ENCODE measurements around the gene TMEM131L. TPM values are rescaled to one million over a fixed set of nuclear protein-coding genes. Genes with fewer than 3 reads are reported as not detected.

Gene TMEM131L
- total RNA-seq, 1 donor from 2014 or later = 15.0 TPM

DNA sequence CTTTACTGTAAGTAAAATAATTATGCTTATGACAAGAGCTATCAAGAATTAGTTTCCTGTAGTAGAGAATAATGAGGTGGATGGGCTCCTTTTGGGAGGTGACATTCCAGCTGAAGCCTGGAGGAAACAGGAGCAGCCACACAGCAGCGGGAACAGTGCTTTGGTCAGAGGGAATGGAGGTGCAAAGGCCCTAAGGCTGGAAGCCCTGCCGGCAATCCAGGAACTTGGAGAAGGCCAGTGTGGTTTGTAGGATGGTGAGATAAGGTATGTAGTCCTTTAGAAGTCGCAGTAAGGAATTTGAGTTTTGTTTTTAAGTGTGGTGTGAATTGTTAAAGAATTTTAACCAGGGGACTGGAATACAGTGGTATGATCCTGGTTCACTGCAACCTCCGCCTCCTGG, 8.1 kb downstream of the TMEM131L start:
- DNase-seq (ENCODE audit: low read depth in 2 of 2) = no peak

DNA sequence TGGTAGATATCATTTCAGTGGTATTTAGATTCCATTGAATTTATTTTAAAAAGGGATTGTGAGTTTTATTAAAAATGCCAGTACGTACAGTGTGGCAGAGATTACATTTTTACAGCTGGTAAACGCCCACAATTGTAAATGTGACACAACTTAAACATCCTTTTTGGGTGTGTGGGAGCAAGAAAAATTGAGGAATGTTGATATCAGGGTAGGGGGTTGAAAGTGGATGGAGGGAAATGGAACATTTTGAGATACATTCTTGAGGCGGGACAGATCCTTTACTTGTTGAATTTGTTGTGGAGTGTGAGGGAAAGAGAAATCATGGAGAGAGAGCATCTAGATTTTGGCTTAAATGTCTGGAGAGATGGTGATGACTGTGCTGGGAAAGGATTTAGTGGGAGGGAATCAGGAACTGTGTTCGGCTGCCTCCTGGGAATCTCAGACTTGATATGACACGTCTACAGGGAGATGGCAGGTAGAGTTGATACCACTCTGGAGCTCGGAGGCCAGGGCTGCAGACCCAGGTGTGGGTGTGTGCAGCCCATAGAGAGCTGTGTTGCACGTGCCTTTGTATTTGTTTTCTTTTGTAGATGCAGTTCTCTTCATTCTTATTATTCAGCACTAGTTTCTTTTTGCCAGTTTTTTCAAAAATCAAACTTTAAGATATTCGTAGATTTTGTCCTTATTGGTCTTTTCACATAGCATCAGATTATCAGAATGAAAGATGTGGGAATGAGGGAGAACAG, 10.8 kb downstream of the TMEM131L start:
- DNase-seq (ENCODE audit: low read depth in 2 of 2) = no peak

GRCh38 chr4:153479101-153479500, 12.9 kb downstream of the TMEM131L start:
- DNase-seq (ENCODE audit: low read depth in 2 of 2) = no peak

DNA sequence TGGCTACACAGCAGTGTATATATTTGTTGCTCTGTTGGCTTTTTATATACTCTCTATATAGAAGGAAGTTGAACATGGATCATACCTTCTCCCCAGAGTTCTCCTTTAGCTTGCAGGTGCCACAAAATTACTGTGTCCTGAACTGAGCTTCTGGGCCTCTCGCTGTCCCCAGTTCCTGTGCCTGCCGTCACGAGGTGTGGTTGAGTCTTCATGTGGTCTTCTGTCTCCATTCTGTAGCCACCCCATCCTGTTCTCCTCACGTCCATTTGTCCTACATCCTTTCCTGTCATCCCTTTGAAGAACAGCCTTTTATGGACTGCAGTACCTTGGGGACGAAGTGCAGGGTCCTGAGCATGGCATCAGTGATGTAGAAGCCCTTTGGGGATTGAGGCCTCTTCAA, 14.5 kb downstream of the TMEM131L start:
- no peak for DNase-seq (ENCODE audit: low read depth in 2 of 2)

DNA sequence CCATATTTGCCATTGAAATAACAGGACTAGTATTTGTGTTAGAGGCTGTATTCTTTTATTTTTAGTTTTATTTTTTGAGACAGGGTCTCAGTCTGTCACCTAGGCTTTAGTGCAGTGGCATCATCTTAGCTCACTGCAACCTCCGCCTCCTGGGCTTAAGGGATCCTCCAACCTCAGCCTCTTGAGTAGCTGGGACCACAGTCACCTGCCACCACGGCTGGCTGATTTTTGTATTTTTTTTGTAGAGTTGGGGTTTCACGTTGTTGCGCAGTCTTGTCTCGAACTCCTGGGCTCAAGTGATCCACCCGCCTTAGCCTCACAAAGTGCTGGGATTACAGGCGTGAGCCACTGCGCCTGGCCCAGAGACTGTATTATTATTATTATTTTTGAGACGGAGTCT, 15.3 kb downstream of the TMEM131L start:
- DNase-seq (ENCODE audit: low read depth in 2 of 2) = no peak

GRCh38 chr4:153483432-153484418, 17.6 kb downstream of the TMEM131L start:
- peak; percentile 39 to 51 for DNase-seq (ENCODE audit: low read depth in 2 of 2)

DNA sequence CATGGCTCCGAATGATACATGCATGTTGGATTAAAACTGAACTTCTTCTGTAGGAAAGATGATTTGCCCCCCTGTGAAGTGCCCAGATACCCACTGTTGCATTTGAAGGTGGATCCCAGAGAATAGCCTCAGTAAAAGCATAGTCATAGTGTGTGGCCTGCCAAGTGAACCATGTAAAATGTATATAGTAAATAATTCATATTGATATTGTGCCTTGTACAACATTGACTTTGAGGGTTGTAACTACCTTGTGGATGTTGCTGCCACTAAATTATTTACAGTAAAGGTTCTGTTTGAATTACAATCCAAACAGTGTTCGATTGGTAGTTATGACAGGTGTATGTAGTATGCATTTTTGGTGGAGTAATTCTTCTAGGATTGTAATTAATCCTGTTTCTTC, 19.2 kb downstream of the TMEM131L start:
- DNase-seq (ENCODE audit: low read depth in 2 of 2) = no peak

- DNase-seq (ENCODE audit: low read depth in 2 of 2) = no peak
Measured at GRCh38 chr4:153485860-153486259, 19.7 kb downstream of the TMEM131L start.

GRCh38 chr4:153486281-153487151, 20.4 kb downstream of the TMEM131L start:
- peak in 1 of 2 donors; percentile 83 for DNase-seq (ENCODE audit: low read depth in 2 of 2)

- peak in 1 of 2 donors; percentile 88 for DNase-seq (ENCODE audit: low read depth in 2 of 2)
Measured at GRCh38 chr4:153488006-153488891, 22.1 kb downstream of the TMEM131L start.

- peak; percentile 71 to 91 for DNase-seq (ENCODE audit: low read depth in 2 of 2)
Measured at GRCh38 chr4:153489856-153490558, 23.8 kb downstream of the TMEM131L start.

GRCh38 chr4:153490985-153491483, 24.9 kb downstream of the TMEM131L start:
- no peak for DNase-seq (ENCODE audit: low read depth in 2 of 2)

DNA sequence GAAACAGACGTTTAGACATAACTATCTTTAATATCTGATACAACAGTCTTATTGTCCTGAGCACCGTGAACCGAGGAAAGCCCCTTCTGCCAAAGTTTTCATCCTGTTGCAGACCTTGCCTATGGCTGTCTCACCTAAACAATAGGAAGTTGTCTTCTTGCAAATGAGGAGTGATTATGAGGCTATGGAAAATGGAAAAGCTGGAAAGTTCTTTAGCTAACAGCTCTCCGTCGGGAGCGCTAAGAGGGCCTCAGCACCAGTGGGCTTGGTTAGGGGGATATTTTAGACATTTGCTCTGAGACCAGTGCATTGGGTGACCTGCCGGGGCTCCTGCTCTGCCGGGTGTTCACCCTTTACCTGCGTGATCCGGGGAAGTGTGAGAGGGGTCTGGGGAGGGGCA, 28.4 kb downstream of the TMEM131L start:
- DNase-seq (ENCODE audit: low read depth in 2 of 2) = peak in 1 of 2 donors; percentile 37

GRCh38 chr4:153495480-153496193, 29.5 kb downstream of the TMEM131L start:
- no peak for DNase-seq (ENCODE audit: low read depth in 2 of 2)

- DNase-seq (ENCODE audit: low read depth in 2 of 2) = peak in 1 of 2 donors; percentile 76
Measured at GRCh38 chr4:153497091-153497531, 31.0 kb downstream of the TMEM131L start.

- DNase-seq (ENCODE audit: low read depth in 2 of 2) = no peak
Measured at GRCh38 chr4:153497988-153498967, 32.1 kb downstream of the TMEM131L start.

GRCh38 chr4:153499005-153499404, 32.8 kb downstream of the TMEM131L start:
- DNase-seq (ENCODE audit: low read depth in 2 of 2) = no peak

DNA sequence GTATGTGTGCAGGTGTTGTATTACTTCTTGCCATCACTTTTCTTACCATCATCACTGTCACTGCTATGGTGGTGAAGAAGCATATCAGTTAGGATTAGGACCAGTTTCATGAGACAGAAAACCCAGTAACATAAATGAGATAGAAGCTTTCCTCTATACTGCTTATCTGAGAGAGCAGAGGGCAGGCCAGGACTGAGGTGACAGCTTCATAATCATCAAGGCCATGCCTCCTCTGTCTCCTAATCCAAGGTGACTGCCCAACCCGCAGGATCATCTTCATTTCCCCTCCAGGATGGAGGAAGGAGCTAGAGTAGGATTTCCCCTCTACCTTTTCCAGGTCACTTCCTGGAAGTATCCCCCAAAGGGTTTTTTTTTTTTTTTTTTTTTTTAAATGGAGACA, 35.4 kb downstream of the TMEM131L start:
- no peak for DNase-seq (ENCODE audit: low read depth in 2 of 2)

All from dermis microvascular lymphatic vessel endothelial cell (primary cell).